HUDEP-2 (cell line): ENCODE measurements around the gene PACS2.
"Not testable (repeated sequence)": the region's sequence is repeated elsewhere in the genome, so short reads cannot be mapped to it uniquely, and the experiment has no call there.

Experiments
- DNase-seq, 76 experiments: peaks; one replicate each; lab custom pipeline; 2025; ENCODE audit not compliant: unreplicated experiment in 76 of 76; lab: John Stamatoyannopoulos, UW

The PACS2 gene

DNA sequence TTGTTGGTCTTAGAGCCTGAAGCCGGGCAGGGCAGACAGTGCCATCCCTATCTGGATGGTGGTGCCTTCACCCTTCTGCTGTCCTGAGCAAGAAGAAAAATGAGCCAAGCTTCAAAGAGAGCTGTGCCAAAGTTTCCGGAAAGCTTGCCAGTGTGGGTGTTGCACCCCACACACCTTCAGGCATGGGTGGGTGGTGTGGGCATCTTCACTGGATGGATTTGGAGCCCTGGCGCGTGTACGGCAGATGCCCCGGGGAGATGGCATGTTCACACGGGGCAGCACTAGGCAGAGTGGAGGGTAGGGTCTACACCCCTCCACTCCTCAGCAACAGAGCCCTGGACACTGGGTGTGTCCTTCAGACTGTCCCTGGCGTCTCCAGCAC lies 33.0 kb downstream of the PACS2 start:
- no peak for DNase-seq

DNA sequence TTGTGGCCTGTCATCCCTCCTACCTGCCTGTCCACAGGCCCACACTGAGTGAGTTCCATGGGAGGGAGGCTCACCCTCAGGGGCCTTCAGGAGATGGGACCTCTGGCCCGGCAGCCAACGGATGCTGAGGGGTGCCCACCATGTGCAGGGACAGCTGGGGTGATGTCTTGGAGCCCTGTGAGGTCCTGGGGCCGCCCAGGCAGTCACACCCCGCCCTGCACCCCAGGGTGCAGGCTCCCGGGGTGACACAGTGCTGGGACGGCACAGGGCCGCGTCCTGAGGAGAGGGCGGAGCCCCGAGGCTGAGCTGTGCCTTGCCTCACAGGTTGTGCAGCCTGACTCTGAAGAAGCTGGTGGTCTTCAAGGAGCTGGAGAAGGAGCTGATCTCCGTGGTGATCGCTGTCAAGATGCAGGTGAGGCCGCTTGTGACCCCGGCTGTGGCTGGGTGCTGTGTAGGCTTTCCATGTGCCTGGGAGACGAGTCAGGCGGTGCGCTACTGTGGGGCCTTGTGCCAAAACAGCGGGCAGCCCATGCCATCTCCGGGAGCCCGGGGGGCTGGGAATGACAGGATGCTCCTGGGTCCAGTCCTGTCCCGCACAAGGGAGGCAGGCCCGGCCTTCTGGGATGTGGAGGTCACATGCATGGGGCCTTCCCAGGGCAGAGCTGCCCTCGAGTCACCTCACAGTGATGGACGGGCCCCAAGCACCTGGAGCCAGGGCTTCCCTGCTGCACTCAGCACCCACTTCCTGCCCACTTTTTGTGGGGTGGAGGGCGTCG lies 33.8 kb downstream of the PACS2 start:
- DNase-seq = no peak

GRCh38 chr14:105348945-105349699 lies 34.6 kb downstream of the PACS2 start:
- DNase-seq = no peak

- DNase-seq = no peak
Measured at GRCh38 chr14:105349992-105350391, 35.4 kb downstream of the PACS2 start.

GRCh38 chr14:105350450-105351244 lies 36.1 kb downstream of the PACS2 start:
- DNase-seq = no peak

GRCh38 chr14:105351410-105351809 lies 36.9 kb downstream of the PACS2 start:
- DNase-seq = no peak

DNA sequence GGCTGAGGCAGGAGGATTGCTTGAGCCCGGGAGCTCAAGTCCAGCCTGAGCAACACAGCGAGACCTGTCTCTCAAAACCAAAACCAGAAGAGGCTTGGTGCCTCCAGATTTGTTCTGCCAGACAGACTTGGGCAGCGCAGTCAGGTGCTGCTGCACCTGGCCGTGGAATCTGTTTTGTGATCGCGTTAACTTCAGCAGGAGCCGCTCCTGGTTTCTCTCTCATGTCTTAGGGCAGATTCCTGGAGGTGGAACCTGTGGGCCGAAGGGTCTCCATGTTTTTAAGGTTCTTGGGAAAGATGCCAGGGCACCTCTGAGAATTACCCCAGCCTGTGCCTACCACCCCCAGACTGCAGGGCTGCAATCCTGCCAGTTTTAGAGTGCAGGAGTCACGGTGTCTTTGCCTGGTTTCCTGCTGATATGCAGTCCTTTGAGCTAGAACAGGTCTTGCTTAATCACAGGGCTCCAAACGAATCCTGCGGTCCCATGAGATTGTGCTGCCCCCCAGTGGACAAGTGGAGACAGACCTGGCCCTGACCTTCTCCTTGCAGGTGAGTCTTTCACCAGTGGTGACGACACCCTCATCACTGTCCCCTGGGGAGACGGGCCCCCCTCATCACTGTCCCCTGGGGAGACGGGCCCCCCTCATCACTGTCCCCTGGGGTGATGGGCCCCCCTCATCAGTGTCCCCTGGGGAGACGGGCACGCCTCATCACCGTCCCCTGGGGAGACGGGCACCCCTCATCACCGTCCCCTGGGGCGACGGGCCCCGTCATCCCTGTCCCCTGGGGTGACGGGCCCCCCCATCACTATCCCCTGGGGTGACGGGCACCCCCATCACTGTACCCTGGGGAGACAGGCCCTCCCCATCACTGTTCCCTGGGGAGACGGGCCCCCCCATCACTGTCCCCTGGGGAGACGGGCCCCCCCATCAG lies 37.6 kb downstream of the PACS2 start:
- peak in 70 of 76 experiments; percentile 25 to 89 (median 68) for DNase-seq

- no peak for DNase-seq
Measured at GRCh38 chr14:105353136-105353535, 38.6 kb downstream of the PACS2 start.

DNA sequence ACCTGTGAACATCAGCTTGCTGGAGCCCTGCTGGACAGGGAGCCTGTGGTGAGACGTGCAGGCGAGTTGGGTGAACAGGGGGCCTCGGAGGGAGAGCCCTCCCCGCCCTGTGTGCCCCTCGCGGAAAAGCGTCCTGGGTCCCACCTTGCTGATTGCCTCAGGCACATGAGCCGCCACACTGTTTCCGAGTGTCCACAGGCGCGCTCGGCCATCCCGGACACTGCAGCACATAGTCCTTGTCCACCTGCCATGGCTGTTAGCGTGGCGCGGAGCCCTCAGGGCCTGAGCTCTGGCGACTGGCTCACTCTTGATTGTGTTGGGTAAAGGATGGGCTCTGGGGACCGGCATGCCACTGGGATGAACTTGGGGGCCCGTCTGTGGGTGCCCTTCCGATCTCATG lies 40.0 kb downstream of the PACS2 start:
- DNase-seq = no peak

GRCh38 chr14:105355049-105355575 lies 40.6 kb downstream of the PACS2 start:
- DNase-seq = no peak

DNA sequence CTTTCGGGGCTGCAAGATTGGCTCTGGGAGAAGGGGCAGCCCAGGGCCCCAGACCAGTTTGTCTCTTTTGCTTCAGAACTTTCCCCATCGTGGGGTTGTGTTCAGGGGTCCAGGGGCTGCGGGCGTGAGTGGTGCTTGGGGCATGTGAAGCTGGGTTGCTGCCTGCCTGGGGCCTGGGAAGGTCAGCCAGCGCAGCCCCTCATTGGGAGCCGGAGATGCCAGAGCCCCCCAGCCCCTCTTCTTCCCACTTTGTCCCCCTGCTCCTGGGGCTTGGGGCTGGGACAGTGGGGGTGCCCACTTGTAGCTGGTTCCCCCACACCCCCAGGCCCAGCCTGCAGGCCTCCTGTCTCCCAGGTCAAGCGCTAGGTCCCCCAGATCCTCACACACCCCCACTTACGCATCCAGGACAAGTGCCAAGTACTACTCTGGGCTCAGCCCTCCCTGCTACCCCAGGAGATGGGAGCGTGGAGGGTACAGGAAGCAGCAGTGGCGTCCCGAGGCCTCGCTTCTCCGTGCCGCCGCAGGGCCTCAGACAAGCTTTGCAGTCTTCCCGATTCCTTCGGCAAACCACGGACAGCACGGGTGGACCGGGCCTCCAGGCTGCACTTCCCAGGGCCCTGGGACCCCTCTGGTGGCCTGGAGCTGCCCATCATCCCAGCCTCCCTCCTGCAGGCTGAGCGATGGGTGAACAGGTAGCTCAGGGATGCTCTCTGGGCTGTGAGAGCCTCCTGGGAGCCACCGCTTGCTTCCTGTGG lies 41.5 kb downstream of the PACS2 start:
- no peak for DNase-seq

DNA sequence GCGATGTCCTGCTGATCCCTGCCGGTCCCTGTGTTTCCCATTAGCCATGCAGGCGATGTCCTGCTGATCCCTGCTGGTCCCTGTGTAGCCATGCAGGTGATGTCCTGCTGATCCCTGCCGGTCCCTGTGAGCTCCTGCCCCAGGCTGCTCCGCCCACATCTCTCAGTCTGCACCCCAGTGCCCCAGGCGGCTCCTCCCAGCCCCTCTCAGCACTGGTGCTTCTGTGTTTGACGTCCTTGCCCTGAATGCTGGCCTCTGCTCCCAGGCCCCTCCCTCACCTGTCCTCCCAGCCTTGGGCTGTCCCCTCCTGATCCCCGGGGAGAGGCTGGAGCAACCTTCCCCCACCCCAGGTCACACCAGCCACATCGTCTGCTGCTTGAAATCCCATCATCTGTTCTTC lies 42.4 kb downstream of the PACS2 start:
- DNase-seq = no peak

- no peak for DNase-seq
Measured at GRCh38 chr14:105357626-105358025, 43.1 kb downstream of the PACS2 start.

- no peak for DNase-seq
Measured at GRCh38 chr14:105358140-105358846, 43.7 kb downstream of the PACS2 start.

DNA sequence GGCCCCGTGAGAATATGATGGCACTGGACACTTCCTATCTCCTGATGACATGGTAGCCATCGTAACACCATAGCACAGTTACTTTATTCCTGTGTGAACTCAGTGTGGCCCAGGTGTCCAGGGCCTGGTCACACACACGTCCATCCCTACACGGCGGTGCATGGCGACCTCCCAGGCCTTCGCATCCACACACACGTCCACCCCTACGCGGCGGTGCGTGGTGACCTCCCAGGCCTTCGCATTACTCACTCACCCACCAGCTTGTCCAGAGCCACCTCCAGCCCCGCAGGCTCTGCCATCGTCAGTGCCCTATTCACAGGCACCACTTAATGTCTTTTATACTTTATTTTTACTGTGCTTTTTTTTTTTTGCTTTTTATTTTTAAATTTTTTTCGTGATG lies 44.4 kb downstream of the PACS2 start:
- no peak for DNase-seq

GRCh38 chr14:105361412-105361811 lies 46.9 kb downstream of the PACS2 start:
- not testable (repeated sequence) for DNase-seq

DNA sequence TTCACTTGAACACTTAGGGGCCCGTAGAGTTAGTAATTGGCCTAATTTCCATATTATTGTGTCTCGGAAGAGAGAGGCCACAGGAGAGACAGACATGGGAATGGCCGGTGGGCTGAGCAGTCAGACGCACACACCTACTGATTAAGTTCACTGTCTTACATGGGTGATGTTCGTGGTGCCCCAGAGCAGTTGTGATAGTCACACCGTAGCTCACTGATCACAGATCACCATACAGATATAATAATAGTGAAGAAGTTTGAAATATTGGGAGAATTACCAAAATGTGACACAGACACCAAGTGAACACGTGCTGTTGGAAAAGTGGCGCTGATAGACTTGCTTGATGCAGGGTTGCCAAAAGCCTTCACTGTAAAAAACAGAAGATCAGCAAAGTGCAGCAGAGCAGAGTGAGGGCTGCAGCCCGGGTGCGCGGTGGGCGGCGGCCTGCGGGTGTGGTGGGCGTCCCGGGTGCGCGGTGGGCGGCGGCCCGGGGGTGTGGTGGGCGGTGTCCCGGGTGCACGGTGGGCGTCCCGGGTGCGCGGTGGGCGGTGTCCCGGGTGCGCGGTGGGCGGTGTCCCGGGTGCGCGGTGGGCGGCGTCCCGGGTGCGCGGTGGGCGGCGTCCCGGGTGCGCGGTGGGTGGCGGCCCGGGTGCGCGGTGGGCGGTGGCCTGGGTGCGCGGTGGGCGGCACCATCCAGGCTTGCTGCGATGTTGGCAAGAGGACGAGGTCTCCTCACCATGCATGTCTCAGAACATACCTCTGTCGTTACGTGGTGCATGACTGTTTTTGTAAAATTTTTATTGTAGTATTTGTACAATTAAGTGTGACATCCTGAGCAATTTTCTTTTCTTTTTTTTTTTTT lies 49.5 kb downstream of the PACS2 start:
- peak in 65 of 76 experiments; percentile 15 to 86 (median 61) for DNase-seq

DNA sequence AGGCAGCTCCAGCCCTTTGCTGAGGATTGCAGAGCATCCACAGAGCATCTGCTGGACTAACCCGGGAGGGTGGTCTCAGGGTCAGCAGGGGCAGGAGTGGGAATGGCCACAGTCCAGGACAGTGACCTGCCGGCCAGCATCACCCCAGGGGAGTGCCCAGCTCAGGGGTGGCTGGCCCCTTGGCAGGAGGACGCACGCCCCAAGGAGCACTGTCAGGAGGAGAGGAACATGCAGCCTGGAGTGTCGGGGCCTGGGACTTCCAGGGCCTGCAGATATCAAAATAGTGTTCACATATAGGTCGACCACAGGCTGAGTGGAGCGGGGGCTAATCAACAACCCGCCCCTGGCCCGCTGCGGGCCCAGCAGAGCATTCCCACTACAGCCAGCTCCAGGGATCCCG lies 50.6 kb downstream of the PACS2 start:
- no peak for DNase-seq
